Ascending aorta (tissue), 2 donors: ENCODE results near the gene STEAP1B. TPM values are rescaled to one million over a fixed set of nuclear protein-coding genes. Genes with fewer than 3 reads are reported as not detected.

Experiments
- DNase-seq, 2 donors: peaks; one replicate each; pipeline ENCODE4 v3.0.0-alpha.2; 2019; ENCODE audit warnings: low spot score in 2 of 2
- H3K27ac ChIP-seq, 2 donors: fragments of 200-600 bp; sonication (generic); one replicate each; pipeline ENCODE4 v1.5.1; 2016 to 2017; ENCODE audit warnings: mild to moderate bottlenecking in 1 of 2
- H3K27me3 ChIP-seq: fragments of 200-600 bp; sonication (generic); one replicate; pipeline ENCODE4 v1.5.1; 2017
- H3K36me3 ChIP-seq, 2 donors: fragments of 200-600 bp; sonication (generic); one replicate each; pipeline ENCODE4 v1.5.1; 2016
- H3K4me1 ChIP-seq, 2 donors: fragments of 200-600 bp; sonication (generic); one replicate each; pipeline ENCODE4 v1.5.1; 2016 to 2017; ENCODE audit warnings: mild to moderate bottlenecking in 1 of 2
- H3K4me3 ChIP-seq, 2 donors: fragments of 200-600 bp; sonication (generic); one replicate each; pipeline ENCODE4 v1.5.1; 2016 to 2017; ENCODE audit warnings: mild to moderate bottlenecking in 1 of 2
- H3K9me3 ChIP-seq, 2 donors: fragments of 200-600 bp; sonication (generic); one replicate each; pipeline ENCODE4 v1.5.1; 2016
- intact Hi-C: fragments of 100-400 bp; cut with DNase I; formaldehyde crosslinking; loops from one replicate; pipeline ENCODE4 v1.15.1; 2023
- total RNA-seq: library from RNA; depleted of rRNA; stranded (reverse); fragments of >200 nt; gene quantifications from one replicate; pipeline ENCODE4 v1.1.0, GENCODE V29; 2016
- TF ChIP-seq, protein P1 (sequence below), 3 experiments: fragments of 200-600 bp in 2 of 3; fragments of 450-650 bp in 1 of 3; sonication (generic) in 2 of 3; IDR thresholded peaks; one replicate each; pipeline ENCODE4 v1.5.1; 2016 to 2019; ENCODE audit warnings: antibody characterized with exemption in 3 of 3, mild to moderate bottlenecking in 1 of 3, moderate library complexity in 1 of 3

Gene STEAP1B
- total RNA-seq, 1 donor from 2014 or later, result not detected

DNA sequence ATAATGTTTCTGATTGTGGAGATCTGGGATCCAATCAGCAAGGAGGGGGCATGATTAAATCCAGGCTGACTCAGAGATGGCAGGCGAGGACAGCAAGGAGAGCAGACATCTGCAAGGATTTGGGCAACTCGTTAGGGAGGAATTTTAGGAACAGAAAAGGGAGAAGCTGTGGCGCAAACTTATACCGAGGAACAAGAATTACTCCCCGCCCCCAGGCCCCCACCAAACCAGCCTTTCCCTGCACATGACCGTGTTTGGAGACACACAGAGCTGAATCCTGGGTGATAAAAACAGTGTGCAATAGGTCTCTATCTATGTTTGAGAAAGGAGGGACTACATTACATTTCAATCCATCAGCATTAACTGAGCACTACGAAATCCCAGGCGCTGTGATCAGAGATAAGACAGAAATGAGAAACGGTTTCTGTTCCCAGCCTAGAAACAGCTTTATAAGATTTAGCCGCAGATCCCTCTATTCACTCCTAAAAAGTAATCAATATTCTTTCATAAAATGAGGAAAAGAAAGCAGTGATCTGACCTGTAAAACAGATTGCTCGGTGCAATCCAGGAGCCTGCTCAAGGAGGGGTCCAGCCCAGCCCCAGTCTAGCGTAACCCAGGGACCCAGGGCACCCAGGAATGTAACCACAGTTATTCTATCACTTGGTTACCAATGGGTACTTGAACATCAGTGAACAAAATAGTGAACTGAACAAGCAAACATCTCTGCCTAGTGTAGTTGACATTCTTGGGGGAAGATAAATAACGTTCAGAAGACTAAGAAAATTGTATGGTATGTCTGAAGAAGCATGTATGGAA, 105.9 kb downstream of the STEAP1B start:
- no peaks in the 10 kb centered on the region for H3K9me3 ChIP-seq
- TF ChIP-seq, protein P1, sequence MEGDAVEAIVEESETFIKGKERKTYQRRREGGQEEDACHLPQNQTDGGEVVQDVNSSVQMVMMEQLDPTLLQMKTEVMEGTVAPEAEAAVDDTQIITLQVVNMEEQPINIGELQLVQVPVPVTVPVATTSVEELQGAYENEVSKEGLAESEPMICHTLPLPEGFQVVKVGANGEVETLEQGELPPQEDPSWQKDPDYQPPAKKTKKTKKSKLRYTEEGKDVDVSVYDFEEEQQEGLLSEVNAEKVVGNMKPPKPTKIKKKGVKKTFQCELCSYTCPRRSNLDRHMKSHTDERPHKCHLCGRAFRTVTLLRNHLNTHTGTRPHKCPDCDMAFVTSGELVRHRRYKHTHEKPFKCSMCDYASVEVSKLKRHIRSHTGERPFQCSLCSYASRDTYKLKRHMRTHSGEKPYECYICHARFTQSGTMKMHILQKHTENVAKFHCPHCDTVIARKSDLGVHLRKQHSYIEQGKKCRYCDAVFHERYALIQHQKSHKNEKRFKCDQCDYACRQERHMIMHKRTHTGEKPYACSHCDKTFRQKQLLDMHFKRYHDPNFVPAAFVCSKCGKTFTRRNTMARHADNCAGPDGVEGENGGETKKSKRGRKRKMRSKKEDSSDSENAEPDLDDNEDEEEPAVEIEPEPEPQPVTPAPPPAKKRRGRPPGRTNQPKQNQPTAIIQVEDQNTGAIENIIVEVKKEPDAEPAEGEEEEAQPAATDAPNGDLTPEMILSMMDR (IDR thresholded peaks at IDR 0.05), result no peak
- DNase-seq, result no peak
- H3K36me3 ChIP-seq, result no peaks in the 10 kb centered on the region
- H3K4me1 ChIP-seq, result no peaks in the 10 kb centered on the region
- H3K4me3 ChIP-seq, result no peak overlapping the region
- intact Hi-C loops, result no loop called here
- H3K27ac ChIP-seq, result no peak overlapping the region
- H3K27me3 ChIP-seq, result no peaks in the 10 kb centered on the region

DNA sequence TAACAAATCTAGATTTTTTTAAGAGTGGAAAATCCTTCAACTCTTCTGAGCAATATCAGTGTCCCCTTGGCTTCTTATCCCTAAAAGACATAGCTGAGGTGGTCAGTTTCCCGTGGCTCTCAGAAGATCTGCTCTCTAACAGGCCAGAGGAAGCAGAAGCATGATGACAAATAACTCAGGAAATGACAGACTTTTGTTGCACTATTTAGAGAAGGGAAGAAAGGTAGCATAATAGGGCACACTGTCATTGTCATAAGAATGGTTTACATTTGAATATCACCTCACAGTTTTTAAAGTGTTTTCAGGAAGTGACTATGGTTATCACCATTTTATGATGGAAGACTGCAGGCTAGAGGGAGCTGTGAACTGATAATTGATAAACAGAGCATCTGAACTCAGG, 109.5 kb downstream of the STEAP1B start:
- H3K27ac ChIP-seq, result no peak overlapping the region
- no peaks in the 10 kb centered on the region for H3K27me3 ChIP-seq
- H3K9me3 ChIP-seq, result no peaks in the 10 kb centered on the region
- TF ChIP-seq, protein P1 (IDR thresholded peaks at IDR 0.05), result no peak
- H3K36me3 ChIP-seq, result no peaks in the 10 kb centered on the region
- no peak for DNase-seq
- H3K4me1 ChIP-seq, result no peaks in the 10 kb centered on the region
- intact Hi-C loops, result no loop called here
- H3K4me3 ChIP-seq, result no peak overlapping the region

DNA sequence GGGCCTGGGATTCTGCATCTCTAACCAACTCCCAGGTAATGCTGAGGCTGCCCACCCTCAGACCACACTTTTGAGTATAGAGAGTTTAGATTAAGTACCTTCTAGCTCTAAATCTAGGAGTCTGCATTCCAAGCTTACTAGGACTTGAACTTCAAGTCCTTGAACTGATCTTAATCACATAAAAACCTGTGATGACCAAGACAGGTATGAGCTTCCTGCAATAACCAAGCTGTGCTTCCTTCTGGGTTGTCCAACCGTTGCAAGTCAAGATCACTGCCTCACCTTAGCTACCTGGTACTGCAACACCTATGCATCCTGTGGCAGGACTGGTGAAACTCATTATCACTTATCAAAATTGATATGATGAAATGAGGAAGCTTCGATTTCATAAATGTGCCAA, 110.1 kb downstream of the STEAP1B start:
- Histone ChIP-seq H3K27me3 (no peaks in the 10 kb centered on the region), H3K9me3 (no peaks in the 10 kb centered on the region), H3K4me3 (no peak overlapping the region), H3K27ac (no peak overlapping the region), H3K4me1 (no peaks in the 10 kb centered on the region), H3K36me3 (no peaks in the 10 kb centered on the region)
- intact Hi-C loops, result no loop called here
- TF ChIP-seq, protein P1 (IDR thresholded peaks at IDR 0.05), result no peak
- no peak for DNase-seq

DNA sequence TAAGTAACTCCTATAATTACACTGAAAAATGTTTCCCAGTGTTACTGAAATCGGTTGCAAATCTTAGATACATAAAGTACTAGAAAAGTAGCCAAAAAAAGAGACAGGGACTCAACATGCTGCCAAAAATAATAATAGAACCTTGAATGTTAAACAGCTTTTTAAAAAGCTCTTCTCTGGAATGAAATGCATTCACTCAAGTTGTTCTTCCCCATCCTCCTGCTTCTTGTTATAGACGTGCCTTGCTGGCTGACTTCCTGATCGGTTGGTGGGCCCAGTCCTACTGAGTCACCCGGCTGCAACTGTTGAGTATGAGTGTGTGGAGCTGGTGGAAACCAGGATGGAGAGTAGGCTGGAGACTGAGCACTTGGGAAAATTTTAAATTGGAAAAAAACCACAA, 112.4 kb downstream of the STEAP1B start:
- Histone ChIP-seq H3K27me3 (no peaks in the 10 kb centered on the region), H3K27ac (no peak overlapping the region), H3K36me3 (no peaks in the 10 kb centered on the region), H3K4me1 (no peaks in the 10 kb centered on the region), H3K4me3 (no peak overlapping the region), H3K9me3 (no peaks in the 10 kb centered on the region)
- intact Hi-C loops, result no loop called here
- no peak for DNase-seq
- TF ChIP-seq, protein P1 (IDR thresholded peaks at IDR 0.05), result no peak

DNA sequence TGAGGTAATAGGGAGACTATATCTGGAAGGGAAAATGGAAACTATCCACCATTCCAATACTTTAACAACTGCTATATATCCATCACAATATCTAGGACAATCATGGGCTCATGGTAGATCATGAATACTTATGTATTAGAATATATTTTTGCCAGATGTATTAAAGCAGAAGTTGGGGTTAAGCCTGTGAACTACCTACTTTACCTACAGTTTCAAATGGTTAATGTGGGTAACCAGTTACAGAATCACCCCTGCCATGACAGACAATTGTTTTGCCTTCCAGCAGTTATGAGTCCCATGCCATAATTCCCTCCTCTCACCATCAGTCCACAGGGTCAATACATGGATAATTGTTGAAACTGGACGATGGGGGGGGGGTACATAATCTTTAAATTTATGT, 113.1 kb downstream of the STEAP1B start:
- DNase-seq, result no peak
- Histone ChIP-seq H3K27ac (no peak overlapping the region), H3K4me3 (no peak overlapping the region), H3K4me1 (no peaks in the 10 kb centered on the region), H3K36me3 (no peaks in the 10 kb centered on the region), H3K9me3 (no peaks in the 10 kb centered on the region), H3K27me3 (no peaks in the 10 kb centered on the region)
- intact Hi-C loops, result no loop called here
- TF ChIP-seq, protein P1 (IDR thresholded peaks at IDR 0.05), result no peak
